HG02970 (cell line): ENCODE data around the gene CD160.

Experiments used
- ATAC-seq: cut with Tn5 transposase; IDR thresholded peaks from one replicate; pipeline ENCODE4 v1.9.1; 2021; ENCODE audit warnings: mild to moderate bottlenecking, moderate library complexity, moderate number of reproducible peaks; ENCODE audit not compliant: unreplicated experiment, low FRiP score

CD160 gene

DNA sequence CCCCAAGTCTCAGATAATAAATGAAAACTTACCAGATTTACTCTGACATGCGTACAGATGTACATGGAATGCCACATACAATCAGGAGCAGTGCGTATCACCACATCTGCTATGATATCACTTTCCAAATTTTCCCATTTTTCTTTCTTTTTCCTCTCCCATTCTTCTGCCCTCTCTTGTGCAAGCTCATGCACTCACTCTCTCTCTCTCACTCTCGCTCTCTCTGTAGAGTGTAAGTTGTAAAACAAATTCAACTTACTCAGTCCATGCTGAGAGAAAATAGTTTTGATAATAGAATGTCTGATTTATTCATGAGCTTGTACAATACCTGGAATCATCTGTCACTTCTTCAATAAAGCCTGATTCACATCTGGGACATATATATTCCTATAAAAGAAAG lies 69.3 kb downstream of the CD160 start:
- ATAC-seq = no peak
